Hepatocyte (in vitro differentiated cells): Measurements from ENCODE around the gene TRABD2A. TPM values are rescaled to one million over a fixed set of nuclear protein-coding genes. Genes with fewer than 3 reads are reported as not detected.

Experiments
- DNase-seq: peaks from one replicate; pipeline ENCODE4 v3.0.0-alpha.2; 2016; ENCODE audit warnings: low spot score
- H2AFZ ChIP-seq: fragments of 200-600 bp; sonication (generic); 2 replicates; pipeline ENCODE4 v1.6.0; 2016; ENCODE audit warnings: antibody characterized with exemption, mild to moderate bottlenecking
- H3K27ac ChIP-seq: fragments of 200-600 bp; sonication (generic); 2 replicates; pipeline ENCODE4 v1.5.1; 2016; ENCODE audit warnings: mild to moderate bottlenecking
- H3K27me3 ChIP-seq: fragments of 200-600 bp; sonication (generic); 2 replicates; pipeline ENCODE4 v1.6.1; 2016
- H3K36me3 ChIP-seq: fragments of 200-600 bp; sonication (generic); replicated peaks from 2 replicates; pipeline ENCODE4 v1.5.1; 2016; ENCODE audit warnings: low read depth; ENCODE audit not compliant: insufficient read depth
- H3K4me1 ChIP-seq: fragments of 200-600 bp; sonication (generic); 2 replicates; pipeline ENCODE4 v1.5.1; 2016; ENCODE audit warnings: mild to moderate bottlenecking, moderate library complexity; ENCODE audit not compliant: insufficient read depth
- H3K4me2 ChIP-seq: fragments of 200-600 bp; sonication (generic); 2 replicates; pipeline ENCODE4 v1.6.0; 2016
- H3K4me3 ChIP-seq: fragments of 200-600 bp; sonication (generic); 2 replicates; pipeline ENCODE4 v1.5.1; 2016; ENCODE audit warnings: mild to moderate bottlenecking
- H3K79me2 ChIP-seq: fragments of 200-600 bp; sonication (generic); 2 replicates; pipeline ENCODE4 v1.6.0; 2017; ENCODE audit warnings: mild to moderate bottlenecking
- H3K9me2 ChIP-seq: fragments of 200-600 bp; sonication (generic); replicated peaks from 2 replicates; pipeline ENCODE4 v1.6.0; 2017; ENCODE audit warnings: mild to moderate bottlenecking; ENCODE audit not compliant: insufficient read depth
- H3K9me3 ChIP-seq: fragments of 200-600 bp; sonication (generic); 2 replicates; pipeline ENCODE4 v1.5.1; 2016; ENCODE audit warnings: low read depth, mild to moderate bottlenecking
- H4K20me1 ChIP-seq: fragments of 200-600 bp; sonication (generic); 2 replicates; pipeline ENCODE4 v1.6.0; 2016; ENCODE audit warnings: mild to moderate bottlenecking; ENCODE audit not compliant: insufficient read depth, poor library complexity, severe bottlenecking
- CTCF ChIP-seq: fragments of 200-600 bp; sonication (generic); IDR thresholded peaks from 2 replicates; pipeline ENCODE4 v1.5.1; 2016; ENCODE audit warnings: antibody characterized with exemption, mild to moderate bottlenecking; ENCODE audit not compliant: poor library complexity
- EZH2 ChIP-seq: fragments of 200-600 bp; sonication (generic); IDR thresholded peaks from 2 replicates; pipeline ENCODE4 v1.6.1; 2016; ENCODE audit warnings: antibody characterized with exemption, mild to moderate bottlenecking, borderline replicate concordance
- EZH2phosphoT487 ChIP-seq: fragments of 200-600 bp; sonication (generic); IDR thresholded peaks from one replicate; pipeline ENCODE4 v1.6.1; 2018; ENCODE audit warnings: antibody characterized with exemption, mild to moderate bottlenecking, low read depth, moderate library complexity; ENCODE audit not compliant: unreplicated experiment, severe bottlenecking
- WGBS: methylation state at CpG from one replicate; pipeline ENCODE4 v1.1.6; 2016; ENCODE audit warnings: low lambda C conversion rate; ENCODE audit errors: missing lambda C conversion rate; 5-methylcytosine and 5-hydroxymethylcytosine counted together
- polyA plus RNA-seq: library from polyadenylated mRNA; unstranded; fragments of >200 nt; fragmentation: Nextera tagmentation; extraction: Ambion mirVana; gene quantifications from 2 replicates; pipeline ENCODE4 v1.2.1, GENCODE V29; 2016
- total RNA-seq: library from RNA; depleted of rRNA; stranded (reverse); fragments of >200 nt; gene quantifications from 2 replicates; pipeline ENCODE4 v1.2.3, GENCODE V29; 2014

TRABD2A gene
- total and polyA plus RNA-seq, 2 experiments from 2014 or later, result 2.2 to 2.9 TPM

DNA sequence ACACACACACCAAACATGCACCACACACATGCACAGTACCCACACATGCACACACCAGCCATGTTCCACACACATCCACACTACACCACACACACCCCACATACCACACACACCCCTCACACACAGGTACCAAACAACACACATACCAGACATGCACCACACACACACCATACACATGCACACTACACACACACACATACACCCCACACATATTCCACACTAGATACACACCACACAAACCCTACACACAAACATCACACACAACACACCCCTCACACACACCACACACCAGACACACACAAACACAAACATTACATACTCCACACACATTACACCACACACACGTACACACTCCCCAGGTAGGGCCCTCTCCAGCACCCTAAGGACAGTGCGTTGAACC lies 51.2 kb downstream of the TRABD2A start:
- Histone ChIP-seq H2AFZ (no peak overlapping the region), H3K9me3 (no peaks in the 10 kb centered on the region), H3K27me3 (no peaks in the 10 kb centered on the region), H3K27ac (no peak overlapping the region), H3K9me2 (no peaks in the 10 kb centered on the region), H3K79me2 (no peaks in the 10 kb centered on the region), H4K20me1 (no peaks in the 10 kb centered on the region), H3K4me3 (no peak overlapping the region), H3K4me2 (no peak overlapping the region), H3K36me3 (no peaks in the 10 kb centered on the region), H3K4me1 (no peaks in the 10 kb centered on the region)
- no peak for DNase-seq
- TF ChIP-seq EZH2phosphoT487, result no peak
- no peak for TF ChIP-seq CTCF
- no peak for TF ChIP-seq EZH2
- 91% methylated on average over 2 of the region's 2 CpGs for WGBS

DNA sequence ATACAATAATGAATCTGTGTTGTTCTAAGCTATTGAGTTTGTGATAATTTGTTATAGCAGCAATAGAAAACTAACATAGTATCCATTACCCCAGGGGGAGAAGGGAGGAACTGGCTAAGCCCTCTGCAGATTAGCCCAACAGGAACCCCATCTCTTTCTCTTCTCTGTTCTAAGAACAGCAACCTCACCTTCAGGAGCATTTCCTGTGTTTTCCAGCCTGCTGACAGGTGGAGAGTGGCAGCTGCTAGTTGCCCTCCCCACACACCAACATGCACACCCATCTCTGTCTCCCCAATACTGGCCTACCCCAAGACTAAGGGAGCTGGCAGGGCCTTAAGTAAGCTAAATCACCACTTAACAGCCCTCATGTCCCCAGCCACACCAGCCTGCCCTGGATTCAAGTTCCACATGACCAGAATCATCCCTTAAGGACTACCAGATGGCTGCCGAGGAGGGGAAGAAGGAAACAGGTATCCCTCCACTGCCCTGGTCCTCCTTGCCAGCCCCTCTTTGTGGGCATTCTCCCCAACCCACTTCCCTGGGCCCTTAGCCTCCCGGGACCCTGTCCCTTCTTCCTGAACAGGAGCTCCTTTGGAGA lies 52.8 kb downstream of the TRABD2A start:
- Histone ChIP-seq H2AFZ (no peak overlapping the region), H3K79me2 (no peaks in the 10 kb centered on the region), H3K4me1 (no peaks in the 10 kb centered on the region), H3K4me2 (no peak overlapping the region), H3K36me3 (no peaks in the 10 kb centered on the region), H3K9me3 (no peaks in the 10 kb centered on the region), H3K27me3 (no peaks in the 10 kb centered on the region), H3K27ac (no peak overlapping the region), H4K20me1 (no peaks in the 10 kb centered on the region), H3K9me2 (no peaks in the 10 kb centered on the region), H3K4me3 (no peak overlapping the region)
- WGBS, result 93% methylated on average over 2 of the region's 2 CpGs
- no peak for DNase-seq
- TF ChIP-seq EZH2phosphoT487 (no peak), CTCF (no peak), EZH2 (no peak)

GRCh38 chr2:84823788-84824187 lies 57.1 kb downstream of the TRABD2A start:
- Histone ChIP-seq H3K27me3 (no peaks in the 10 kb centered on the region), H4K20me1 (no peaks in the 10 kb centered on the region)

More at GRCh38 chr2:84823788-84824187, 57.1 kb downstream of the TRABD2A start:
- Histone ChIP-seq H3K4me3 (no peak overlapping the region), H3K4me2 (no peak overlapping the region), H3K9me2 (no peaks in the 10 kb centered on the region), H3K36me3 (no peaks in the 10 kb centered on the region), H3K9me3 (no peaks in the 10 kb centered on the region), H3K79me2 (no peaks in the 10 kb centered on the region), H2AFZ (no peak overlapping the region), H3K27ac (no peak overlapping the region), H3K4me1 (no peaks in the 10 kb centered on the region)
- no peak for DNase-seq
- WGBS, result 97% methylated on average over 21 of the region's 21 CpGs
- TF ChIP-seq EZH2phosphoT487, result no peak
- no peak for TF ChIP-seq EZH2
- no peak for TF ChIP-seq CTCF
